ENCODE data around the gene SYTL4. TPM values are rescaled to one million over a fixed set of nuclear protein-coding genes. Genes with fewer than 3 reads are reported as not detected.

SYTL4 gene
- total RNA-seq, 1 experiment from 2014 or later, result 7.1 TPM

GRCh38 chrX:100648458-100649417, 83.2 kb downstream of the SYTL4 start:
- DNase-seq (ENCODE audit: low read depth), result no peak

- DNase-seq (ENCODE audit: low read depth), result no peak
Measured at GRCh38 chrX:100647739-100648138, 84.2 kb downstream of the SYTL4 start.

DNA sequence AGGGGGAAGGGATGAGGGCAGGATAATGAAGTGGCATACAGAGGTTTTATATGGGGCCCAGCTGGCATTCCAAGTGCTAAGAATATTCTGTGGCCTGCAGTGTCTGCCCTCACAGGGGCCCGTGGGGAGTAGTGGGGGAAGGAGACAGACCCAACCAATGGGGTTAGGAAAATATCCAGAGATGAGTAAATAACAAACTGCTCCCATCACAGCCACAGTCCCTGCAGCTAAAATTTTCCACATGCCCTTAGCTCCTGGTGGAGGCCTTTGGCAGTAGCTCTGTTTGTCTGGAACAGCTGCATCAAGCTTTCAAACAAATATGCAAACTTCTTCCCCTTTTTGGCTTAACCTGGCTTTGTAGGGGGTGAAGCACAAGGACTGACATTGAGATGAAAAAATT, 84.8 kb downstream of the SYTL4 start:
- no peak for DNase-seq (ENCODE audit: low read depth)

DNA sequence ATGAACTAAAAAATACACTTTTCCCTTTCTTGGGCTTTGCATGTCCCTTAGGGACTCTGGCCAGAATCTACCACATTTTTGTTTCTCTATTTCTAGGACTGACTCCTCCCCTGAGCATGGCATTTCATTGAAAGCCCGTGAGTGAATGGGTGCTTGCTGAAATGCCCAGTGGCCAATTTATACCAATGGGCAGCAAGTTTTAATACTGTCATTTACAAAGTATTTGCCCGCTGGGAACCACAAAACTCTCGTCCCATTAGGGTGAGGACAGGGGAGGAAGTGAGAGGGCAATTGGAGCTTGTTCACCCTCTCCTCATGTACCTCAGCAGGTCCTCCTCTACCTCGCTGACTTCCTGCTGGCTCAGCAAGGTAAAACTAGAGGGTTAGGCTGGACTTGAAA, 86.8 kb downstream of the SYTL4 start:
- DNase-seq (ENCODE audit: low read depth), result peak; percentile 37

DNA sequence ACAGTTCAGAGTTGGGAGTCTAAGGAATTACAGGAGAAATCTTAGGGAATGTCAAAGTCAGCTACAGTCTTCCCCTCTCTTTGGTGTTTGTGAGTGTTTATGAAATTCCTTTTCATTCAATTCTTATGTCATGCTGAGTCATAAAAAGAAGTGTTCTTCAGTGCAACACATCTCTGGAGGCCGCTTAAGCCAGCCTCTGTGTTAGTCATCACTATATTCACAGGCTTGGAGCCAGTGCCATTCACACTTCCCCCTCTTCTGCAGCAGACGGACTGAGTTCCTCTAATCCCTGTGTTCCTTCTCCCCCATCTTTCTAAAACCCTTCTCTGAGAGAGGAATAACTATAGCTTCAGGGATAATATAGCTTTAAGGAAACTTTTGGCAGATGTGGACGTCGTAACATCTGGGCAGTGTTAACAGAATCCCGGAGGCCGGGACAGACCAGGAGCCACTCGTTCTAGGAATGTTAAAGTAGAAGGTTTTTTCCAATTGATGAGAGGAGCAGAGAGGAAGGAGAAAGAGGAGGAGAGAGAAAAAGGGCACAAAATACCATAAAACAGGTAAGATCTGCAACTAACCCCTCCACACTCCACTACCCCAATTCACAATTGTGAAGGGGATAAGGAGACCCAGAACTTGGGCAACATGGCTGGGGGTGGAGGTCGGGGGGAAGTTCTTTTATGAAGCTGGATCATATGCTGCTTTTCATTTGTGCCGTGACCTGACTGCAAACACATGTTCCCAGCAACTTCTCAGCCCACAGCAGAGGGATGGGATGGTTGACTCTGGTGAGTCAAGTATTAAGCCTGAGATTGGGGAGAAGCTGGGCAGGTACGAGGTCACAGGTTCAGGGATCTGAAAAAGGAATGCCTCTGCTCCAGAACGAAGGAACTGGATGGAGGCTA, 87.7 kb downstream of the SYTL4 start, which contains the start of gene SRPX2:
TSS of gene SRPX2 (plus strand) at position 244 of the 905 bp plus-strand sequence. CDS start 2,124 bp downstream, outside the sequence.
- DNase-seq (ENCODE audit: low read depth), result peak; percentile 91

GRCh38 chrX:100643212-100643611, 88.7 kb downstream of the SYTL4 start:
- no peak for DNase-seq (ENCODE audit: low read depth)

DNA sequence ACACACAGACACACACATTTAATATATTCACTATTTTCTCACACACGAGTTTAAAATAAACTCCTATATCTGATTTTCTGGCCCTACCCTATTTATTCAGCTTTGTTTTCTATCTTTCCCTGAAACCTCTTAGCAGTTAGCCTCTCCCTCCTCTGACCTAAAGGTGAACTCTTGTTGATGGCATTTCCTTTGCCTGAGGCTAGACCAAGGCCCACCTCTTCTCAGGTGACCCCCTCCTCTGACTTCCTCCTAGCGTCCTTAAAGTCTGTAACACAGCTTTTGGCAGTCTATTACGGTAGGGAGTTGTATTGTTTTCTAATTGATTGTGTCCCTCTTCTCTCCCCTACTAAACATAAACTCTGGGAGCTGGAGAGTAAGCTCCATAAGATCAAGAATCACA, 89.6 kb downstream of the SYTL4 start:
- DNase-seq (ENCODE audit: low read depth), result no peak

DNA sequence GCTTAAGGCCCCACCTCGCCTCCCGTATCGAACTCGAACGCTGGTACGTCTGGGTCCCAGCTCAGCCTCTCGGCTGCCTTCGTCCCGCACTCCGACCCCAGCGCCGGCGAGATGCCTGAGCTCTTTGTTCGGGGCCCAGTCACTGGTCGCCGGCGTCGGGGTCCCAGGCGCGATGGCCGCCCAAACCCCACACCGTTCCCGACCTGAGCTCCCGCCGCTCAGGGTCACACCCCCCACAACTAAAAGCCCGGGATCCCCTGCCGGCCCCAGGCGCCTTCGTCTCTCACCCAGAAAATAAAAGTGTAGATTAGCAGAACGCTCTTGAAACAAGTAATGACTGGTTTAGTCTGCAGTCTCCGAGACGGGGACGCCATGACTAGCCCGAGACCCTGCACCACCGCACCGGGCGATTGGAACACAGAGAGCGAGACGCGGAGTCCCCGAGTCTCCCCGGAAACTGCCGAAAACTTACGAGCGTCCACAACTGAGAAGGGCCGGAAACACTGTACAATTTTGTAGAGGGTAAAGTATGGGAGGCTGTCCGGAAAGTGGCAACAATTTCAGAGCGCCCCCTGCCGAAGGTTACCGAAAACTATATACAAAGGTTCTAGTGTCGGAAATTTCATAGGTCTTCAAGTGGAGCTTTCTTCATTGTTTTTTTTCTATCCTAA, 95.5 kb downstream of the SYTL4 start, which contains the start of gene TSPAN6:
TSS of gene TSPAN6 (minus strand) at position 486 of the 671 bp plus-strand sequence. CDS start at position 374, 112 bp downstream.
- peak; percentile 94 for DNase-seq (ENCODE audit: low read depth)

- no peak for DNase-seq (ENCODE audit: low read depth)
Measured at GRCh38 chrX:100635989-100636320, 96.0 kb downstream of the SYTL4 start.

DNA sequence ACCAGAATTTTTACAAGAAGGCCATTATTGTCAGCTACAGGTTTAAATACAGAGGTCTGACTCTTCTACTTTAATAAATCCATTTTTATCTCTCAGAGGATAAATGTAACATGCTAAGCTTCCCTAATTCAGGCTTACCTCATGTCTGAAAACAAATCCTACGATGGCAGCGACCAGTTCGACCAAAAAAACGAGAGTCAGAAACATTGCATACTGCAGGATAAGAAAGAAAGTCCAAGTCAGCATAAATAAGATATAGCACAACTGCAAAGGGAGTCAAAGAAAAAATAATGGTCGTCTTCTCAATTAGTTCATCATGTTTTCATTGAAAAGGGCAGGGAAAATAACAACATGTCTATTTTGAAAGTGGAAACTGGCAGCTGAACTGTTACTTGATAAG, 96.9 kb downstream of the SYTL4 start:
- DNase-seq (ENCODE audit: low read depth), result no peak

DNA sequence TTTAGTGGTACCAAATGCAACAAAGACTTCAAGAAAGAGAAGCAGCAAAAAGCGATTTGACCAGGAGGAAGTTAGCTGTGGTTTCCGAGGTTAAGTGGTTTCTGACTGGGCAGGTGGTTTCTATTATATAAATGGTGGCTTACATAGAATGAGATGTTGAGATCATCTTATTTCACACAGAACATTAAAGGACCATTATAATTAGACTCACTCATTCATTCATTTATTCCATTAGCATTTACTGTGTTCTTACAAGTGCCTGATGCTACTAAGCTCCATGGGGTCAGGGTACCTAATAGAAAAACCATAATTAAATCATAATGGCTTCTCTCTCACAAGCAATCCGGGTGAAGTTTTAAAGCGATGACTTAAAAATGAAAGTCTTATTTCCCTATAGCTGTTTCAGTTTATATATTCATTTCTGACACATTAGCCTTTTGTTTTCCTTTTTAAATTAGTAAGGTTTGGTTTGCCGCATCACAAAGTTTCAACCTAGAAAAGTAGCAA, 105.9 kb downstream of the SYTL4 start:
- peak; percentile 5 for DNase-seq (ENCODE audit: low read depth)

Other genes starting within 250 kb of the SYTL4 start
- not detected in 2 replicates for gene TNMD, start 147.2 kb downstream of the SYTL4 start, total RNA-seq (2014; rRNA removed; shearing (Covaris generic))
- 16.3 and 17.5 TPM in 2 replicates for gene TSPAN6, start 95.3 kb downstream of the SYTL4 start, total RNA-seq (2014; rRNA removed; shearing (Covaris generic))
- gene SRPX2, start 87.9 kb downstream of the SYTL4 start, total RNA-seq (2014; rRNA removed; shearing (Covaris generic)), result 10.3 and 13.0 TPM in 2 replicates
- 55.4 and 59.3 TPM in 2 replicates for gene CSTF2, start 88.3 kb upstream of the SYTL4 start, total RNA-seq (2014; rRNA removed; shearing (Covaris generic))
- 0.18 TPM in 1 of 2 replicates, not detected in the other for gene NOX1, start 142.2 kb upstream of the SYTL4 start, total RNA-seq (2014; rRNA removed; shearing (Covaris generic))
- gene XKRX, start 196.8 kb upstream of the SYTL4 start, total RNA-seq (2014; rRNA removed; shearing (Covaris generic)), result 0.13 TPM in 2 replicates
- gene ARL13A, start 237.6 kb upstream of the SYTL4 start, total RNA-seq (2014; rRNA removed; shearing (Covaris generic)), result not detected in 2 replicates

Measured in HT1080 (cell line).